Endothelial cell of hepatic sinusoid (primary cell): Measurements from ENCODE around the gene TSGA10IP.
"Not testable (repeated sequence)": the region's sequence is repeated elsewhere in the genome, so short reads cannot be mapped to it uniquely, and the experiment has no call there.

Experiments used
- in situ Hi-C: cut with HindIII; loops from 2 replicates; pipeline ENCODE4 v1.10.0; 2017; ENCODE audit warnings: low sequenced_read_pairs

Gene TSGA10IP

DNA sequence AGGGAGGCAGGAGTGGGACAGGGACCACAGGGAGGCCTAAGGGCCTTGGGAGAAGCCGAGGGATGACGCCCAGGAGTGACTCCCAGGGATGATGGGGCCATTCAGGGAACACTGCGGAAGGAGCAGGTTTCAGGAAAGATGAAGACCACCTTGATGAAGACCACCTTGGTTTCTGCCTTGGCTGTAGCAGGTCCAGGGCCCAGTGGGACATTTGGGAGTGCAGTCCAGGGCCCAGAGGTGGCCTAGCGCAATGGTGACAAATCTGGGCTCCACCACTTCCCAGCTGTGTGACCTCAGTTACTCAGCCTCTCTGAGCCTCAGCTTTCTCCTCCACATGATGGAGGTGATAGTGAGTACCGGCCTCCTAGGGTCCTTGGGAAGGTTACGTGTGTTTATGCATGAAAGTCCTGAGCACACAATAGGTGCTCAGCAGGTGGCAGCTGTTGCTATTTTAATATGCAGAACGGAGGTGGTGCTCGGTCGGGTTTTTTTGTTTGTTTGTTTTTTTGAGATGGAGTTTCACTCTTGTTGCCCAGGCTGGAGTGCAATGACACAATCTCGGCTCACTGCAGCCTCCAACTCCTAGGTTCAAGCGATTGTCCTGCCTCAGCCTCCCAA lies 770 bp downstream of the TSGA10IP start:
- in situ Hi-C loops: no loop called here

- in situ Hi-C loops: no loop called here
Measured at GRCh38 chr11:65946655-65947054, 1.4 kb downstream of the TSGA10IP start.

DNA sequence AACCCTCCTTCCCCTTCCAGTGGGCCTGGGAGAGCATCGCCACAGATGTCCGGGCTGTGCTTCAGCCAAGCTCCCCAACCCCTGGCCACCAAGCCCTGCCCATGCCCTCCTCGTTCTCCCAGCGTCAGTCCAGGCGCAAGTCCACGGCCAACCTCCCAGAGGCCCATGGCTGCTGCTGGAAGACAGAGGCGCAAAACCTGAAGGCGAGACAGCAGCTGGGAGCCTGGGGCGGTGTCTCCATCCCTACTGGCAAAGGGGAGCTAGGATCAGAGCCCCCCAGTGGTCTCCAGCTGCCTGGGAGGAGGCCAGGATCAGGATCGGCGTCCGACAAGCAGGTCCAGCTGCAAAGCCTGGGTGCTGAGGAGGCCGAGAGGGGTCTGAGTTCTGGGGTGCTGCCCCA lies 1.9 kb downstream of the TSGA10IP start:
- in situ Hi-C loops: no loop called here

- in situ Hi-C loops: no loop called here
Measured at GRCh38 chr11:65947603-65948125, 2.4 kb downstream of the TSGA10IP start.

DNA sequence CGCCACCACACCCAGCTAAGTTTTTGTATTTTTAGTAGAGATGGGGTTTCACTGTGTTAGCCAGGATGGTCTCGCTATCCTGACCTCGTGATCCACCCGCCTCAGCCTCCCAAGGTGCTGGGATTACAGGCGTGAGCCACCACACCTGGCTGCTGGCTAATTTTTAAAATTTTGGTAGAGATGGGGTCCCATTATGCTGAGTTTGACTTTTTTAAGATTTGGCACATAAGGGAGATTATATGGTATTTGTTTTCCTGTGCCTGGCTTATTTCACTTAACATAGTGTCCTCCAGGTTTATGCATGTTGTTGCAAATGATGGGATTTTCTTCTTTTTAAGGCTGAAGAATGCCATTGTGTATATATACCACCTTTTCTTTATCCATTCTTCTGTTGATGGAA lies 5.4 kb downstream of the TSGA10IP start:
- in situ Hi-C loops: not testable (repeated sequence)

- in situ Hi-C loops: not testable (repeated sequence)
Measured at GRCh38 chr11:65951641-65952040, 6.4 kb downstream of the TSGA10IP start.

GRCh38 chr11:65952052-65952521 lies 6.8 kb downstream of the TSGA10IP start:
- in situ Hi-C loops: no loop called here

DNA sequence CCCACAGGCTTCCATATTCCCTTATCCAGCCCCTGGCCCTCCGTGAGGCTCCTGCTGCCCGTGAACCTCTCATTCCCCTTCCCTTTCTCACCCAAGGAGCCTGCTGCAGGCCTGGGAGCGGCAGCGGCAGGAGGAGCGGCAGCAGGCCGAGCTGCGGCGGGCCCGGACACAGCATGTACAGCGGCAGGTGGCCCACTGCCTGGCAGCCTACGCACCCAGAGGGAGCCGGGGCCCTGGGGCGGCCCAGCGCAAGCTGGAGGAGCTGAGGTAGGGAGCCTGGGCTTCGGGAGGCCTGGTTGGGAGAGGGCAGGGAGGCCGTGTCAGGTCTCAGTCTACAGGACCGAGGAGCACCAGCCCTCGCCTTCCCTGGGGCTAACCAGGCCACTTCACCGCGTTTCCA lies 8.2 kb downstream of the TSGA10IP start:
- in situ Hi-C loops: no loop called here

DNA sequence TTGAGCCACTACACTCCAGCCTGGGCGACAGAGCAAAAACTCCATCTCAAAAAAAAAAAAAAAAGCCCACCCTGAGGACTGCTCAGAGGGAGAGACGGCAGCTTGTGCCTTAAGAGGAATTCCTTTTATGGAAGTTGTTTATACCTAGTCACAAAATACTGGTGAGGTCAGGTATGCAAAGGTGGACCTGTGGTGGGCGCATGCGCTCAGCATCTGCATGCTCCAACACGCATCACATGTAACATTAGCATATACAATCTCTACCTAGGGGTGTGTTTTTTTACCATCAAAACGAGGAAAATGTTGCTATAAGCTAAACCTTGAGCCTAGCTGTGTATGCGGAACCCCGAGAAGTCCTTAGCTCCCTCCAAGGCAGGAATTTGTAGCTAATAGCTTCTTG lies 9.5 kb downstream of the TSGA10IP start:
- in situ Hi-C loops: no loop called here

- in situ Hi-C loops: no loop called here
Measured at GRCh38 chr11:65958291-65958690, 13.0 kb downstream of the TSGA10IP start.

DNA sequence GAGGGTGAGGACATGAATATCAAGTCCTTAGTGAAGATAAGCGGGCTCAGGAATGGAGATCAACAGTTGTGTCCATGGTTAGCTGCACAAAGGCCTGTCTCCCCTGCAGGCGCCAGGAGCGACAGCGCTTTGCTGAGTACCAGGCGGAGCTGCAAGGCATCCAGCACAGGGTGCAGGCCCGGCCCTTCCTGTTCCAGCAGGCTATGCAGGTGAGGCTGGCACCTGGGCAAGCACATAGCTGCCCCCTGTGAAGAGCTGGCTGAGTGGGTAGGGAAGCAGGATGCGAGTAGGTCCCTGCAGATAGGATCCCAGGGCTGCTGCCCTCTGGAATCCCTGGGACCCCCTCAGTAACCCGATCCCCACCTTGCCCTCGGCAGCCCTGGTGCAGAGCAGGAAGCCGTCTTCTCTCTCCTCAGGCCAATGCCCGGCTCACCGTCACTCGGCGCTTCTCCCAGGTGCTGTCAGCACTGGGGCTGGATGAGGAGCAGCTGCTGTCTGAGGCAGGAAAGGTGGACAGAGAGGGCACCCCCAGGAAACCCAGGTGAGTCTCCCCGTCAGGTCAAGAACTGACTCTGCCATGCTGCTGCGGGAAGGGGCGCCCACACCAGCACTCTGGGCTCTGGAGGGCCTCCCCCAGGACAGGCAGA lies 13.6 kb downstream of the TSGA10IP start:
- in situ Hi-C loops: no loop called here

DNA sequence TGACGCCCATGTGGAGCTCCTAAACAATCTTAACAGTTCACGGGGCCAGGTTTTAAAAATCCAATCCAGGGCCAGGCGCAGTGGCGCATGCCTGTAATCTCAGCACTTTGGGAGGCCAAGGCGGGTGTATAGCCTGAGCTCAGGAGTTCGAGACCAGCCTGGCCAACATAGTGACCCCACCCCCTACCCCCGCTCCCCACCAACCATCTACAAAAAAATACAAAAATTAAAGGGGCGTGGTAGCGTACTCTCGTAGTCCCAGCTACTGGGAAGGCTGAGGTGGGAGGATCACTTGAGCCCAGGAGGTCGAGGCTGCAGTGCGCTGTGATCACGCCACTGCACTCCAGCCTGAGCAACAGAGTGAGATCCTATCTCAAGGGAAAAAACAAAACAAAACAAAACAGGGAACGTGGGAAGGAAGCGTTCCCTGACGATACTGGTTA lies 15.6 kb downstream of the TSGA10IP start:
- in situ Hi-C loops: no loop called here

GRCh38 chr11:65961267-65962140 lies 16.2 kb downstream of the TSGA10IP start, which contains the start of gene SART1:
Gene SART1 (plus strand): TSS chr11:65961734. CDS start chr11:65961781, 47 bp downstream.
- in situ Hi-C loops: no loop called here

GRCh38 chr11:65962141-65962564 lies 16.9 kb downstream of the TSGA10IP start:
- in situ Hi-C loops: no loop called here

DNA sequence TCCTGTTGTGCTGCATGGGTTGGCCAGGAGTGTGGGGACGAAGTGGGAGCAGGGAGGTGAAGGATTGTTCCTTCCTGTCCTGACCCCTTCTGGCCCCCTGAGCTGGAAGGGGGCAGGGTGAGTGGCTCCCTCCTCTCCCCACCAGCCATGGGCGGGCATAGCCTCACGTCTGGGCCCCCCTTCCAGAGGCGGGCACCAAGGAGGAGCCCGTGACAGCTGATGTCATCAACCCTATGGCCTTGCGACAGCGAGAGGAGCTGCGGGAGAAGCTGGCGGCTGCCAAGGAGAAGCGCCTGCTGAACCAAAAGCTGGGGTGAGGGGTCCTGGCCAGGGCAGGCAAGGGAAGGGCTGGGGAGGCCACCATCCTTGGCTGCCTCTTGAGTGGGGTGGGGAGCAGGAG lies 19.6 kb downstream of the TSGA10IP start:
- in situ Hi-C loops: no loop called here

GRCh38 chr11:65965986-65966762 lies 20.9 kb downstream of the TSGA10IP start:
- in situ Hi-C loops: no loop called here

- in situ Hi-C loops: no loop called here
Measured at GRCh38 chr11:65967329-65967934, 22.2 kb downstream of the TSGA10IP start.

GRCh38 chr11:65968600-65969482 lies 23.6 kb downstream of the TSGA10IP start:
- in situ Hi-C loops: no loop called here

GRCh38 chr11:65972116-65972515 lies 26.8 kb downstream of the TSGA10IP start:
- in situ Hi-C loops: no loop called here
